NK-92 (cell line): ENCODE data around the gene SLC25A38.
"Not testable (repeated sequence)": the region's sequence is repeated elsewhere in the genome, so short reads cannot be mapped to it uniquely, and the experiment has no call there.

Experiments
- DNase-seq: peaks from one replicate; lab custom pipeline; 2025; ENCODE audit not compliant: unreplicated experiment; lab: John Stamatoyannopoulos, UW

SLC25A38 gene, protein sequence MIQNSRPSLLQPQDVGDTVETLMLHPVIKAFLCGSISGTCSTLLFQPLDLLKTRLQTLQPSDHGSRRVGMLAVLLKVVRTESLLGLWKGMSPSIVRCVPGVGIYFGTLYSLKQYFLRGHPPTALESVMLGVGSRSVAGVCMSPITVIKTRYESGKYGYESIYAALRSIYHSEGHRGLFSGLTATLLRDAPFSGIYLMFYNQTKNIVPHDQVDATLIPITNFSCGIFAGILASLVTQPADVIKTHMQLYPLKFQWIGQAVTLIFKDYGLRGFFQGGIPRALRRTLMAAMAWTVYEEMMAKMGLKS

GRCh38 chr3:39383045-39383880, at the start of gene SLC25A38:
SLC25A38 (plus strand) TSS chr3:39383370; CDS start chr3:39383725, 355 bp downstream.
- no peak for DNase-seq

DNA sequence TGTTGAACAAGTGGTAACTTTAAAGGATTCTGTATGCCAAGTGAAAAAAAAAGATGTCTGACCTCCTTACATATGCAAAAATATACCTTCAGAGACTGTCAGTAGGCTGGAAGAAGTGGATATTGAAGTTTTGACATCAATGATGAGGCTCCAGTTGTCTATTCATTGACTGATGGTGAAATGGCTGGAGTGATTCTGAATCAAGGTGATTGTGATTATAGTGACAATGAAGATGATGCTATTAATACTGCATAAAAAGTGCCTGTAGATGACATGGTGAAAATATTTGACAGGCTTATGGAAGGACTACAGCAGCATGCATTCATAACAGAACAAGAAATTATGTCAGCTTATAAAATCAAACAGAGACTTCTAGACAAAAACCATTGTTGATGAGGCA, 49.6 kb upstream of the SLC25A38 start:
- no peak for DNase-seq

- DNase-seq = no peak
Measured at GRCh38 chr3:39334205-39334604, 49.0 kb upstream of the SLC25A38 start.

DNA sequence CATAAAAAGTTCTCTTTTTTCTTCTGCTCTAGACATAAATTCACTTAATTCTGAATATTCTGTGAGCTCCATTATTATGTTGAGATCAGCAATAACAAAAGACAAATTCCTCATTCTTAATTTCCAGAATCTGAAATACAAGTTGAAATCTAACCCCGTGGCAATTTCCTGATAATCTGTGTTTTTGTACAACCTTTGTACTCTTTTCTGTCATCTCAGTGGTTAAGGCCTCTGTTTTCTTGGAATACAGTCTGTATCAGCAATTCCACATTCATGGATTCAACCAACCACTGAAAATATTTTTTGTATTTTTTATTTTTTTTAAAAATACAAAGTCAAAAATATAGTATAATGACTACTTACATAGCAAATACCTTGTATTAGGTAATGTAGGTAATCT, 45.0 kb upstream of the SLC25A38 start:
- DNase-seq = no peak

DNA sequence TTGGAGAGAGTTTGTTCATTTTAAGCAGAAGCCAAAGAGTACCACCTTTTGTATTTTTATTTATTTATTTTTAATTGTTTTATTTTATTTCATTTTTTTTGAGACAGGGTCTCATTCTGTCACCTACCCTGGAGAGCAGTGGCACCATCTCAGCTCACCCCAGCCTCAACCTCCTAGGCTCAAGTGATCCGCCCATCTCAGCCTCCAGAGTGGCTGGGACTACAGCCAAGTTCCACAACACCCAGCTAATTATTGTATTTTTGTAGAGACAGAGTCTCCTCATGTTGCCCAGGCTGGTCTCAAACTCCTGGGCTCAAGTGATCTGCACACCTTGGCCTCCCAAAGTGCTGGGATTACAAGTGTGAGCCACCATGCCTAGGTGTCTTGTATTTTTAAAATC, 44.1 kb upstream of the SLC25A38 start:
- no peak for DNase-seq

- no peak for DNase-seq
Measured at GRCh38 chr3:39343076-39343717, 40.0 kb upstream of the SLC25A38 start.

- DNase-seq = no peak
Measured at GRCh38 chr3:39343760-39344159, 39.4 kb upstream of the SLC25A38 start.

DNA sequence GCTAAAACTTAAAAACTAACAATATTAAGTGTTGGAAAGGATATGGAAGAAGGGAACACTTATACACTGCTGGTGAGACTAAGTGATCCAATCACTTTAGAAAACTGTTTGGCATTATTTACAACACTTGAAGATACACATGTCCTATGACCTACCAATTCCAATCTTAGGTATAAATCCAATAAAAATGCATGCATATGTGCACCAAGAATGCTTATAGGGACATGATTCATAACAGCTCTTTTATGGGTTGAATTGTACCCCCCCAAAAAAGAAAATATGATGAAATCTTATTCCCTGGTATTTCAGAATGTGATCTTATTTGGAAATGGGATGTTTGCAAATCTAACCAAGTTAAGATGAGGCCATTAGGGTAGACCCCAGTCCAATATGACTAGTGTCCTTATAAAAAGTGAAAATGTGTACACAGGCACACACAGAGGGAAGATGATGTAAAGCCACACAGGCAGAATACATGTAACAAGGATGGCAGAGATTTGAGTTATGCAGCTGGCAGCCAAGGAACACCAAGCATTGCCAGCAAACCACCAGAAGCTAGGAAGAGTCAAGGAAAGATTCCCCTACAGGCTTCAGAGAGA, 38.3 kb upstream of the SLC25A38 start:
- DNase-seq = no peak

DNA sequence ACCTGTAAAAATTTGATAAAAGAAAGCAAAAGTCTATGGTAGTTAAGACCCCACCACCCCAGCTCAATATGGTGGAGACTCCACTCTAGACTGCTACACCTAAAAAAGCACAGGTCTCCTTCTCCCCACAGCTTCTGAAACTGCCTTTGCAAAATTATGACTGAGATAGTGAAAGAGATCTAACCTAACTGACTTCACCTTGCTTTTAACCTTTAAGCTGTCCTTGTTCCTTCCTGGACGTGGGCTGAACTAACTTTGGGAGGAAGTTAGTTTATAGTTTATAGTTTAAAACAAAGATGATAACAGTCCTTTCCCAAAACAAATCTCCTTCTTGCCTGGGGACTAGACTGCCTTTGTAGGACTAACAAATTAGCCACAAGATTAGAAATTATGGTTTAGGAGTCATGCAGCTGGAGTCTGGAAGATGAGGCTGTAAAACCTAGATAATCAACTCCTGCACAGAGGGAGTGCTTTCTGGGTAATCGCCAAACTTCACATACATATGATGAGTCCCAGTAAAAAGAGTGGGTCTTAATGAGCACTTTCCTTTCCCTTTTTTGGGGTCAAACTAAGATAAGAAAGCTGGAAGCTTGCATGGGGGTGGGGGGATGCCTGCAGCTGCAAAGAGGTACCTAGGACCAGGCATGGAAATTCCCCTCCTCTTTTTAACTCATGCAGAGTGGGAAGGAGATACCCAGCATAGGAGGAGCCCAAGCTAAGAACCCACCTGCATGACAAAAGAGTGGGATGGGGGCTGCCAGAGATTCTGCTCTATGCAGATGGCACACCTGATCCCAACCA, 36.2 kb upstream of the SLC25A38 start:
- DNase-seq = no peak

GRCh38 chr3:39347586-39347876, 35.6 kb upstream of the SLC25A38 start:
- no peak for DNase-seq

DNA sequence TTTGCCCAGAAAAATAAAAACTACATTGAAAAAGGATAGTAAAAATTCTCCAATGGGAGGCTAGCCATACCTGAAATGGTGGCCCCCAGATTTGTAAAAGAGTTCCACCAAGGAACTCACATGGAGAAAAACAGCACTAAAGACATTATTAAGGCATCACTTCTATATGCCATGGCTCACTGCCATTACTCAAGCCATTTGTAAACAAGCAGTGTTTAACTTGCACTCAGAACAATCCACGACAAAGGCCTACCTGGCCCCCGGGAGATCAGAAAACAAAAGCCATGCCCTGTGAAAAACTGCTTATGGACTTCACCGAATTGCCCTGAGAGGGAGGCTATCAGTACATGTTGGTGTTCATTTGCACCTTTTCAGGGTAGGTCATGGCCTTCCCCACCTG, 34.1 kb upstream of the SLC25A38 start:
- no peak for DNase-seq

GRCh38 chr3:39350714-39351113, 32.5 kb upstream of the SLC25A38 start:
- no peak for DNase-seq

DNA sequence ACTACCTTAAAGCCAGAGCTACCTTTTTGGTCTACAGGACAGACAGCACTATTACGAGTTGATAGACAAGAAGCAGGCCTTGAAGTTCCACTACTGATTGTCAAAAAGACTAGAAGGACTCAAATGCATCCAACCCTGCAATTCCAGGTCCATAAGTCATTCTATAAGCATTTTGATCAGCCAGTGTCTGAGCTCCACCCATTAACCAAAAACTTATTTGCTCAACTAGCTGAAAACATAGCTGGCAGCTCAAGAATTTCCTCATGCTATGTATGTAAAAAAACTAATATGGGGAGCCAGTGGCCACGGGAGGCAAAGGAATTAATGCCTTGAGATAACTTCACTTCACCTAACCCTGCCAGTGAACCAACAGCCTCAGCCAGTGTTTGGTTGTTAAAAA, 32.0 kb upstream of the SLC25A38 start:
- DNase-seq = not testable (repeated sequence)

DNA sequence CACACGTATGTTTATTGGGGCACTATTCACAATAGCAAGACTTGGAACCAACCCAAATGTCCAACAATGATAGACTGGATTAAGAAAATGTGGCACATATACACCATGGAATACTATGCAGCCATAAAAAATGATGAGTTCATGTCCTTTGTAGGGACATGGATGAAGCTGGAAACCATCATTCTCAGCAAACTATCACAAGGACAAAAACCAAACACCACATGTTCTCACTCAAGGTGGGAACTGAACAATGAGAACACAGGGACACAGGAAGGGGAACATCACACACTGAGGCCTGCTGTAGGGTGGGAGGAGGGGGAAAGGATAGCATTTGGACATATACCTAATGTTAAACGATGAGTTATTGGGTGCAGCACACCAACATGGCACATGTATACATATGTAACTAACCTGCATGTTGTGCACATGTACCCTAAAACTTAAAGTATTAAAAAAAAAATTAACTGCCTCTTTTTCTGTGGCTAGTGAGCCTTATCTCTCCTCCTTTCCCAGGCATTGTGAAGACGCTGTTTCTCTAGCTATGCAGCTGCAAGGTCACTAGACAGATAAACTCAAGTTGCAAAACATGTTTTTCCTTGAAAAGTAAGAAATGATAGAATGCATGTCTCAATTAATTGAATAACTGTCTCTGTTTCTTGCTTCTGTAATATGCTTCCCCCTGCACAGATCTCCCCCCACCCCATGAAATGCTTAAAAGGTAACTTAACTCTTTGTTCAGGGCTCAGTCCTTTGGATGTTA, 29.8 kb upstream of the SLC25A38 start:
- not testable (repeated sequence) for DNase-seq

- DNase-seq = no peak
Measured at GRCh38 chr3:39358333-39358732, 24.8 kb upstream of the SLC25A38 start.

GRCh38 chr3:39361252-39361927, 21.8 kb upstream of the SLC25A38 start:
- DNase-seq = no peak

DNA sequence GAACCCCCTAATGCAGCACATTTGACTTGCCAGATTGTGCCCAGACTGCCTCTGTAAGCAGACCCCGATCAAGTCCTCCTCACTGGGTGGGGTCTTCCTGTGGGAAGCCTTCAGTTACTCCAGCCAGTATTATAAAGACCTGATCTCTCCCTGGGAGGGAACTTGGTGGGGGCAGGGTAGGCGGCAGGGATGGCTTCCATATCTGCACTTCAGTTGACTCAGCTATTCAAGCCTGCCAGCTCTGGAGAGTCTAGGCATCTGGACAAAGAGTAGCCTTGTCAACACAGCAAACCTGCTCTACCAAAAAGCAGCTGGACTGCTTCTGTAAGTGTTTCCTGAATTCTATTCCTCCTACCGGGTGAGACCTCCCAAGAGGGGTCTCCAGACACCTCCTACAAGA, 21.0 kb upstream of the SLC25A38 start:
- no peak for DNase-seq

- no peak for DNase-seq
Measured at GRCh38 chr3:39362812-39363211, 20.4 kb upstream of the SLC25A38 start.

GRCh38 chr3:39370450-39370849, 12.7 kb upstream of the SLC25A38 start:
- DNase-seq = not testable (repeated sequence)

DNA sequence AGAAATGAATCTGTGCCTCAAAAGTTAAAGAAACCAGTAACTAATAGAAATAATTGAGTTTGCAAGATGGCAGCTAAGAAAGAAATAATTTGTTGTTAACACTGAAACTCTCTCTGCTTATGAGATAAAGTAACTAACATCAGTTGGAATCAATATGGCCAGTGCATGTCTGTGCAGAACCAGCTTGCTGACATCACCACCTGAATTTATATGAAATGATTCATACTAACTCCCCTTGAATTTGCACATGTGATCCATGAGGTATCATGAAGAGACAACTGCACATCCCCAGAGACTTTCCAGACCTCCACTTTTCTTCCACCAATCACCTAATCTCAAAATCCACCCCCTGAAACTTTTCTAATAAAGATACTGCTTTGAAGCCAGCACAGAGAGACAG, 10.3 kb upstream of the SLC25A38 start:
- no peak for DNase-seq
